Brain pericyte (primary cell): ENCODE measurements around the gene NCOR2.

Experiments
- DNase-seq: peaks from one replicate; pipeline ENCODE4 v3.0.0-alpha.2; 2012; ENCODE audit warnings: low read depth, low spot score

The NCOR2 gene

GRCh38 chr12:124577374-124577773, 10.0 kb upstream of the NCOR2 start:
- DNase-seq: no peak

DNA sequence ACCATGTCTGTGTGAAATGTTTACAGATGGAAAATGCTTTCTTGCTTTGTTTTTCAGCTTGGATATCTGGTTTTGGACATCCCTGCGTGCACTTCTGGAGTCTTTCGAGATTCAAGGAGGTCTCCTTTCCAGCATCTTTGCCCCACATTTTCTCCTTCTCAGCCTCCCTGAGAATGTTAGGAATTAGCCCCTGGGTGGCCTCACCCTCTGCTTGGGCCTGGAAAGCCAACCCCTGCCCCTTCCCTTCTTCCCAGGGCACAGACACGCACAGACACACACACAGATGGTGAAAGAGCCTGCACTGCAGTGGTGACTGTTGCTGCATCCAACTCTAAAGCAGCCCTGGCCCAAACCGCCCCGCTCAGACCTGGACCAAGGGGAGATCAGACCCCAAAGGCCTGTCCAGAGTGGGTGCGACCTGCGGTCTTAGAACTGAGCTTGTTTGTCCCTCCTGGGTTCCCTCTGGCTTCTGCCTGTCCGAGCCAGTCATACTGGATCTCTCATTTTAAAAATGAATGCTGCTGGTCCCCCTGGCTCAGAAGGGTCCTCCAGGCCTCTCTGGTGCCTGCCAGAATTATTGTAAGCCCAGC, 8.7 kb upstream of the NCOR2 start:
- DNase-seq: no peak

- DNase-seq: no peak
Measured at GRCh38 chr12:124573839-124574786, 6.7 kb upstream of the NCOR2 start.

DNA sequence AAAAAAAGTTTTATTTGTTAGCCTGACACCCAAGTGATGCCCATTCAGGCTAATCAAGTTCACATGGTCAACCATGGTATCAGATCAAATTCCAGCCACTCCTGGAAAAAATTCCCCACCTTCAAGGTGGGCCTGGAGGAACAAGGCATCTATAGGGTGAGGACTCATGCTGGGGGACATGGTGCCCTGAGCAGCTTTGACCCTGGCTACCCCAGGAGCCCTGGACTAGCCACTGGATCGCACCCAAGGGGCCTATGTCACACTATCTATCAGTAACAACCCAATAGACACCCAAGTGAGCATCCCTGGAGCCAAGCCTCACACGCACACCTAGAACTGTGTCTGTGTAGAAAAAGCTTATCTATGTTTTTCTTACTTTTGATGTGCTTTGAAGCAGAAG, 4.1 kb upstream of the NCOR2 start:
- DNase-seq: no peak

DNA sequence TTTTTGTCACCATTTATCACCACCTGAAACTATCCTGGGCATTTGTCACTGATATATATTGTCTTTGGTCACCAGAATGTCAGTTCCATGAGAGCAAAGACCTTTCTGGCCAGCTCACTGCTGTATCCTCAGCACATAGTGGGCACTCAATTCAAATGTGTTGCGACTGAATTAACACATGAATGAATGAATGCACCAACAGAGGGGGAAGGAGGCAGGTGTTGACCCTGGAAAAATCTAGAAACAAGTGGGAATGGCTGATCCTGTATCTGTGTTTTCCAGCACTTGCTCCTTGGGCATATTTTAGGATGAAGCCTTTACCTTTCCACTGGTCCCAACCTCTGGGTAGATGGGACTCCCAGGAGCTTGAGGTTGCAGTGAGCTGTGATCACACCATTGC, 3.4 kb upstream of the NCOR2 start:
- no peak for DNase-seq

- no peak for DNase-seq
Measured at GRCh38 chr12:124569375-124570148, 2.1 kb upstream of the NCOR2 start.

- peak; percentile 91 for DNase-seq
Measured at GRCh38 chr12:124568431-124569374, 1.3 kb upstream of the NCOR2 start.

DNA sequence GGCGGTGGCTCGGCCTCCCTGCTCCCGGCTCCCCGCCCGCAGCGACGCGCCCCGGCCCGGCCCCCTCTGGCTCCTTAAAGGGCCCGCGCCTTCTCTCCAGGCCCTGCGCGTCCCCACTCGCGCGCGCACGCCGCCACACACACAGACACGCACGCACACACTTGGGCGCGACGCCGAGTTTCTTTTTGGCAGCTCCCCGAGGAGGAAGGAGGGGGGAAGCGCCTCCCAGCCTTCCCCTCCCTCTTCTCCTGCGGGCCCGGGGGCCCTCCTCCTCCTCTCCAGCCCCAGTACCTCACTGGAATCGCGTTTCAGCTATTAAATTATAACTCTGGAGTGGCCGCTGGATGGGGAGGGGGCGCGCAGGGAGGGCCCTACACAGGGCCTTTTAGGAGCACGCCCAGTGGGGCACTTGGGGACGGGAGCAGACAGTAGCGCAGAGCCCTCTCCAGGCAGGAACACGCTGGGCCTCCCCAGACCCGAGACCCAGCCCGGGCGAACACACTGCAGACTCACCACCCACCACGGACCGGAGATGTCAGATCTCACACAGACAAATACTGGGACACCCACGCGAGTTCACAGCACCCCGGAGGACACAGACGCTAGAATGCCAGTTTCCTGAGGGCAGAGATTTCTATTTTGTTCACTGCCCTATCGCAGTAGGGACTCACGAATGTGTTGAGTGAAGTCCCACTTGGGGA, 411 bp upstream of the NCOR2 start:
- DNase-seq: peak; percentile 73

DNA sequence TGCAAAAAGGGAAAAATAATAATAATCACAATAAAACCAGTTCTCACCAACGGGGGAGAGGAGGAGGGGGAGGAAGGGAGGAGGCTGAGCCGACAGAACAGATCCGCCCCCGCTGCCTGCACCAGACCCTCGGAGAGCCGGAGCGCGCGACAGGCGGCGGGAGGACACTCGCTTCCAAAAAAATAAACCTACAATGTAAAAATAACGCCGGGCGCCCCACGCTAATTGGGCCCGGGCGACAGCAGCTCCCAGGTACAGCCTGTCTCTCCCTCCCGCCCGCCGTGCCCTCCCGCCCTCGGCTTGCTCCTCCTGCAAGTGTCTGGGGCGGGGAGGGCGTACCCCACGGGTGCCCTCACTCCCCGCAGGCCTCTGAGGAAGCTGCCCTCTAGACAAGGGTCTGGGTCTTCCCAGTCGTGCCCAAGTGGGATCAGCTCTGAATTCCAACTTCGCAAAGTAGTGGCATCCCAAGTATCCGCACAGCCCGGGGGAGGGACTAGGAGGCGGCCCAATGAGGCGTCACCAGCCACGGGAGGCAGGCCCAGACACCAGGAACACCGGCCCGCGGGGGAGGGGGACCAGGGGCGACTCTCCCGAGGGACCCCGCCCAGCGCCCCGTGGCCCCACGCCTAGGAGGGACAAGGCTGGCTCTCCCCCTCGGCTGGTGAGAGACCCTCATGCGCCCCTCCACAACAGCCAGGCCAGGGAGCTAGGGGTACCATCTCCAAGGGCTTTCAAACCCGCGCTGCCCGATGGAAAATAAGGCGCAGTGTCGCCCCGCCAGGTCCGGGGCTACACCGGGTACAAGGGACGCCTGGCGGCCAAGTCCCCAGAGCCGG, 1.0 kb downstream of the NCOR2 start:
- no peak for DNase-seq

DNA sequence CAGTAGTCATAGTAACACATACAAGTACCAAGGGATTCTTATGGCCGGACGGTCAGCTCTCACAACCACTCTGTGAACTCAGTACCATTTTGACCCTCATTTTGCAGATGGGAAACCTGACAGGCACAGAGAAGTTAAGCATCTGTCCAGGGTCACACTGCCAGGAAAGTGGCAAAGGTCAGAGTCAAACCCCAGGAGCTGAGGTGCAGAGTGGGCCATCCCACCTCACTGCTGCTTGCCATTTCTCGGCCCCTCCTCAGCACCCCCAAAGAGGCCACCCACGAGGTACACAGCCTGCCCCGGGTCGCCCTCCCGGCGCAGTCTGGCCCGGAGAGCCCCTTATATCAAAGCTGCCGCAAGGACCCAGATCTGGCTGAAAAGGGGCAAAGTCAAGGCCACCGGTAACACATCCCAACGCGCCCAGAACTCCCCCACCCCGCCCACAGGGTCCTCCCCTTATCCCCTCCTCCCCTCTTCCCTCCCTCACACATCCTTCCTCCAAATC, 1.7 kb downstream of the NCOR2 start:
- DNase-seq: no peak

- DNase-seq: no peak
Measured at GRCh38 chr12:124564971-124565491, 2.4 kb downstream of the NCOR2 start.

GRCh38 chr12:124564232-124564958, 3.0 kb downstream of the NCOR2 start:
- DNase-seq: no peak

DNA sequence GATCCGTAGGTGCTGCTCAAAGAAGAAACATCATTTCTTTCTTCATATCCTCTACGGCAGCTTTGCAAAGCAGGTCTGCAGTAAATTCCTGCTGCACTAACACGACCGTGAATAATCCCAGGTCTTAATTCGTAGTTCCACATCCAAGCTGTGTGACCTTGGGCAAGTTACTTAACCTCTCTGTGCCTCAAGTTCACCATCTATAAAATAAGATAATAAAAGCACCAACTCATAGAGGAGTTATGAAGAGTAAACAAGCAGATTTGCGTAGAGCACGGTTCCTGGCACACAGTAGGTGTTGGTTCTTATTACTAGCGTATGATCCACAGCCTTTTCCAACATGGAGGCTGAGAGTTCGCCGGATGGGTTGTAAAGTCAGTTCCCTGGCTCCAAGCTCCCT, 3.6 kb downstream of the NCOR2 start:
- DNase-seq: no peak

DNA sequence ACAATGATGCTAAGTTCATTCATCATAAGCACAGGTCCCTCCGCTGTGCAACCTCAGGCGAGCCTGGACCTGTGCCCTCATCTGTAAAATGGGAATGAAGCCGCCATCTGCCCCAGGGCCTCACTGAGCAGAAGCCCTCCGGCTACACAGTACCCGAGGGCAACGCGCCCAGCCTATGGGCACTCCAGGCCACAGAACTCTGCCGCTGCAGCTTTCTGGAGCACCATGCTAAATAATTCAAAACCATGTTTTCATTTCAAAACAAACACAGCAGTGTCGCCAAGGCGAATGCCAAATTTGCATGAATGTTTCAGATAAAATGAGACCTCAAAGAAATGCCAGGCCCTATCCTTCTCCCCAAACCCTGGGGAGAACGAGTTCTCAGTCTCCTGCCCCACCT, 4.0 kb downstream of the NCOR2 start:
- DNase-seq: no peak

- no peak for DNase-seq
Measured at GRCh38 chr12:124562796-124563181, 4.6 kb downstream of the NCOR2 start.

GRCh38 chr12:124562018-124562795, 5.2 kb downstream of the NCOR2 start:
- no peak for DNase-seq

GRCh38 chr12:124561231-124561630, 6.2 kb downstream of the NCOR2 start:
- DNase-seq: no peak
